Upper lobe of left lung (tissue), 6 donors: ENCODE results near the gene GRK5. TPM values are rescaled to one million over a fixed set of nuclear protein-coding genes. Genes with fewer than 3 reads are reported as not detected.

Source experiments
- ATAC-seq, 2 donors: fragments of 200-7000 bp; cut with Tn5 transposase; one replicate each; pipeline ENCODE4 v1.9.1; 2022; ENCODE audit warnings: mild to moderate bottlenecking in 2 of 2, moderate library complexity in 2 of 2; ENCODE audit not compliant: low FRiP score in 2 of 2
- DNase-seq, 2 donors: peaks; one replicate each; pipeline ENCODE4 v3.0.0-alpha.2; 2019 to 2020
- H3K27ac ChIP-seq, 4 donors: fragments of 200-600 bp; sonication (generic); one replicate each; pipeline ENCODE4 v1.5.1; 2016 to 2019
- H3K27me3 ChIP-seq, 4 donors: fragments of 200-600 bp; sonication (generic); one replicate each; pipeline ENCODE4 v1.5.1; 2017 to 2019
- H3K36me3 ChIP-seq, 4 donors: fragments of 200-600 bp; sonication (generic); one replicate each; pipeline ENCODE4 v1.5.1; 2016 to 2019
- H3K4me1 ChIP-seq, 4 donors: fragments of 200-600 bp; sonication (generic); one replicate each; pipeline ENCODE4 v1.5.1; 2018 to 2019
- H3K4me3 ChIP-seq, 4 donors: fragments of 200-600 bp; sonication (generic); one replicate each; pipeline ENCODE4 v1.5.1; 2017 to 2019; ENCODE audit warnings: mild to moderate bottlenecking in 2 of 4, moderate library complexity in 1 of 4
- H3K9me3 ChIP-seq, 4 donors: fragments of 200-600 bp; sonication (generic); one replicate each; pipeline ENCODE4 v1.5.1; 2018 to 2019
- CTCF ChIP-seq, 6 experiments: fragments of 450-650 bp in 4 of 6; fragments of 200-600 bp in 2 of 6; sonication (generic) in 2 of 6; IDR thresholded peaks; one replicate each; pipeline ENCODE4 v1.5.1; 2016 to 2019; ENCODE audit warnings: antibody characterized with exemption in 6 of 6
- EP300 ChIP-seq, 4 donors: sonication (generic); formaldehyde crosslinking; IDR thresholded peaks; one replicate each; pipeline ENCODE4 v1.5.1; 2017; ENCODE audit warnings: antibody characterized with exemption in 4 of 4, control low read depth in 2 of 4
- POLR2A ChIP-seq, 4 donors: fragments of 450-650 bp; IDR thresholded peaks; one replicate each; pipeline ENCODE4 v1.5.1; 2016 to 2017; ENCODE audit warnings: antibody characterized with exemption in 4 of 4, mild to moderate bottlenecking in 2 of 4
- POLR2AphosphoS5 ChIP-seq, 2 donors: sonication (generic); formaldehyde crosslinking; IDR thresholded peaks; one replicate each; pipeline ENCODE4 v1.5.1; 2017; ENCODE audit warnings: antibody characterized with exemption in 2 of 2
- WGBS, 2 donors: methylation state at CpG; one replicate each; pipeline ENCODE4 v1.1.5; 2017 to 2018; 5-methylcytosine and 5-hydroxymethylcytosine counted together
- total RNA-seq, 6 donors: library from RNA; depleted of rRNA in 4 of 6; stranded (reverse); fragments of >200 nt in 4 of 6; gene quantifications; one replicate each; pipeline versions ENCODE4 v1.1.0 to v1.2.1, GENCODE V29; 2016 to 2021
- donor health status: DM: no; HTN: no; CAD: no; lungs with moderate emphysema.
- donor health status: DM: no; HTN: yes; CAD: no; lungs with severe emphysema.

GRK5 gene
- total RNA-seq, 6 donors from 2014 or later, result 38.6 to 80.9 (median 61.1) TPM

- H3K4me1 ChIP-seq, result peaks cover 55 to 96% (median 75%) of the 10 kb centered on the region in 4 donors
- H3K4me3 ChIP-seq, result no peak overlapping the region
- no peak for DNase-seq
- H3K27me3 ChIP-seq, result no peaks in the 10 kb centered on the region
- WGBS, 2 donors, result 68 to 79% methylated on average over 5 of the region's 5 CpGs
- H3K9me3 ChIP-seq, result no peaks in the 10 kb centered on the region
- ATAC-seq, result no peak
- peak overlapping the region in 2 of 4 donors; percentile 33 to 42 for H3K27ac ChIP-seq
- no peak for TF ChIP-seq CTCF (IDR thresholded peaks at IDR 0.05)
- no peak for TF ChIP-seq EP300 (IDR thresholded peaks at IDR 0.05)
- no peak for TF ChIP-seq POLR2AphosphoS5 (IDR thresholded peaks at IDR 0.05)
- TF ChIP-seq POLR2A (IDR thresholded peaks at IDR 0.05), result no peak
- H3K36me3 ChIP-seq, result peaks cover 0 to 5% (median 0%) of the 10 kb centered on the region in 4 donors
These were observed 8.8 kb downstream of the GRK5 start for GRCh38 chr10:119216127-119216526.

GRCh38 chr10:119217401-119217800 is 10.0 kb downstream of the GRK5 start:
- ATAC-seq, result peak in 1 of 2 donors; percentile 16
- peak overlapping the region; percentile 27 to 71 (median 55) for H3K27ac ChIP-seq
- H3K36me3 ChIP-seq, result peaks cover 0 to 5% (median 0%) of the 10 kb centered on the region in 4 donors
- no peaks in the 10 kb centered on the region for H3K27me3 ChIP-seq
- no peak overlapping the region for H3K4me3 ChIP-seq
- no peaks in the 10 kb centered on the region for H3K9me3 ChIP-seq
- no peak for DNase-seq
- H3K4me1 ChIP-seq, result peaks cover 54 to 97% (median 78%) of the 10 kb centered on the region in 4 donors
- WGBS, 2 donors, result 79% methylated on average over 3 to 9 of the region's 9 CpGs
- no peak for TF ChIP-seq POLR2AphosphoS5 (IDR thresholded peaks at IDR 0.05)

- TF ChIP-seq POLR2A (IDR thresholded peaks at IDR 0.05), result no peak
- TF ChIP-seq POLR2AphosphoS5 (IDR thresholded peaks at IDR 0.05), result no peak
- no peak for TF ChIP-seq EP300 (IDR thresholded peaks at IDR 0.05)
- no peak for TF ChIP-seq CTCF (IDR thresholded peaks at IDR 0.05)
- 39 to 47% methylated on average over 3 to 4 of the region's 4 CpGs for WGBS, 2 donors
- peak; percentile 60 to 62 for ATAC-seq
These were observed 10.7 kb downstream of the GRK5 start for GRCh38 chr10:119217991-119218490.

GRCh38 chr10:119219871-119220270 is 12.5 kb downstream of the GRK5 start:
- H3K4me1 ChIP-seq, result peaks cover 46 to 90% (median 78%) of the 10 kb centered on the region in 4 donors
- H3K9me3 ChIP-seq, result no peaks in the 10 kb centered on the region
- 69 to 76% methylated on average over 5 of the region's 5 CpGs for WGBS, 2 donors
- no peak for DNase-seq
- H3K36me3 ChIP-seq, result no peaks in the 10 kb centered on the region
- no peak overlapping the region for H3K4me3 ChIP-seq
- peak overlapping the region; percentile 60 to 76 (median 68) for H3K27ac ChIP-seq
- no peaks in the 10 kb centered on the region for H3K27me3 ChIP-seq
- ATAC-seq, result no peak
- TF ChIP-seq POLR2AphosphoS5 (IDR thresholded peaks at IDR 0.05), result no peak
- no peak for TF ChIP-seq EP300 (IDR thresholded peaks at IDR 0.05)
- TF ChIP-seq CTCF (IDR thresholded peaks at IDR 0.05), result no peak
- TF ChIP-seq POLR2A (IDR thresholded peaks at IDR 0.05), result no peak

More at GRCh38 chr10:119217991-119218490, 10.7 kb downstream of the GRK5 start:
- no peaks in the 10 kb centered on the region for H3K27me3 ChIP-seq
- H3K27ac ChIP-seq, result peak overlapping the region in 3 of 4 donors; percentile 52 to 71 (median 58)
- H3K4me1 ChIP-seq, result peaks cover 54 to 97% (median 78%) of the 10 kb centered on the region in 4 donors
- H3K9me3 ChIP-seq, result no peaks in the 10 kb centered on the region
- H3K4me3 ChIP-seq, result no peak overlapping the region
- no peaks in the 10 kb centered on the region for H3K36me3 ChIP-seq
- DNase-seq, result no peak

- no peaks in the 10 kb centered on the region for H3K36me3 ChIP-seq
- peak overlapping the region; percentile 67 to 76 (median 74) for H3K27ac ChIP-seq
- WGBS, 2 donors, result 68 to 80% methylated on average over 4 of the region's 4 CpGs
- no peaks in the 10 kb centered on the region for H3K9me3 ChIP-seq
- TF ChIP-seq EP300 (IDR thresholded peaks at IDR 0.05) (peak in 1 of 4 donors; percentile 64), POLR2AphosphoS5 (IDR thresholded peaks at IDR 0.05) (peak in 1 of 2 donors; percentile 8), POLR2A (IDR thresholded peaks at IDR 0.05) (no peak), CTCF (IDR thresholded peaks at IDR 0.05) (no peak)
- no peak overlapping the region for H3K4me3 ChIP-seq
- H3K4me1 ChIP-seq, result peaks cover 48 to 86% (median 74%) of the 10 kb centered on the region in 4 donors
- ATAC-seq, result peak in 1 of 2 donors; percentile 38
- DNase-seq, result no peak
- H3K27me3 ChIP-seq, result no peaks in the 10 kb centered on the region
These were observed 13.8 kb downstream of the GRK5 start for GRCh38 chr10:119221201-119221600.
